HG02571 (cell line): ENCODE results near the gene SNAPC2.

Experiments used
- ATAC-seq: cut with Tn5 transposase; IDR thresholded peaks from one replicate; pipeline ENCODE4 v1.9.1; 2021; ENCODE audit warnings: mild to moderate bottlenecking, moderate library complexity; ENCODE audit not compliant: unreplicated experiment

Gene SNAPC2

DNA sequence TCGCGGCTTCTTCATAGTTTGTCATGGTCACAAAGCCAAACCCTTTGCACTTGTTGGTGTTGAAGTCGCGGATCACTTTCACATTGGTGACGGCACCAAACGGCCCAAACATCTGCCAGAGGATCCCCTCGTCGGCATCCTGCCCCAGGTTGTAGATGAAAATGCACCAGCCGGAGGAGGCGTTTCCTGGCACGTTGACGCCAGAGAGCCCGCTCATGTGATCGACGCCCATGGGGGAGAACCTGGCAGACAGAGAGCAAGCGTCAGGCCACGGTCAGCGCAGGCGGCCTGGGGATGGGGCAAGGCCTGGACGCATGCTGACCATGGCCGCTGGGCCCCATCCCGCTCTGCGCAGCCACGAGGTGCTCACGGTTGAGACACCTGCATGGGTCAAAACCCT lies 43.4 kb downstream of the SNAPC2 start:
- no peak for ATAC-seq

DNA sequence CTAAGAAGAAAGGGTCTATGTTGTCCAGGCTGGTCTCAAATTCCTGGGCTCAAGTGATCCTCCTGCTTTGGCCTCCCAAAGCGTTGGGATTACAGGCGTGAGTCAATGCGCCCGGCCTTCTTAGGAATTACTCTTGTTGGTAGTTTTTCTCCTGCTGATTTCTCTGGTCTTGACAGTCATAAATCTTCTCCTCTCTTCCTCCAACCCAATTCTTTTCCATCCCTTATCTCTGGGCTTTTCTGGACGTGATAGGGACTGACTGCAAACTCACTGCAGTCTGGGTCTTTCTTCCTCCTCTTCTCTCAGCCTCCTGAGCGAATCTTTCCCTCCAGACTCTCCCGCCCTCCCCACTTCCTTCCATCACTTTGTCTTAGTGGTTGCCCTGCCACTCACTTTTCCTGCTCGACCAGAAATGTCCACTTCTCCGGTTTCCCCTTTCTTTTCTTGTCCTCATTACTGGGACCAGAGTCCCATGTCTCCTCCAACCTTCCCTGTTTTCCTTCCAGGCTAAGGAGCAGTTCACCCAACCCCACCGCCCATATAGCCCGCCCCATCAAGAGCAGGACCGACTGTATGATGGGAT lies 45.2 kb downstream of the SNAPC2 start:
- no peak for ATAC-seq

DNA sequence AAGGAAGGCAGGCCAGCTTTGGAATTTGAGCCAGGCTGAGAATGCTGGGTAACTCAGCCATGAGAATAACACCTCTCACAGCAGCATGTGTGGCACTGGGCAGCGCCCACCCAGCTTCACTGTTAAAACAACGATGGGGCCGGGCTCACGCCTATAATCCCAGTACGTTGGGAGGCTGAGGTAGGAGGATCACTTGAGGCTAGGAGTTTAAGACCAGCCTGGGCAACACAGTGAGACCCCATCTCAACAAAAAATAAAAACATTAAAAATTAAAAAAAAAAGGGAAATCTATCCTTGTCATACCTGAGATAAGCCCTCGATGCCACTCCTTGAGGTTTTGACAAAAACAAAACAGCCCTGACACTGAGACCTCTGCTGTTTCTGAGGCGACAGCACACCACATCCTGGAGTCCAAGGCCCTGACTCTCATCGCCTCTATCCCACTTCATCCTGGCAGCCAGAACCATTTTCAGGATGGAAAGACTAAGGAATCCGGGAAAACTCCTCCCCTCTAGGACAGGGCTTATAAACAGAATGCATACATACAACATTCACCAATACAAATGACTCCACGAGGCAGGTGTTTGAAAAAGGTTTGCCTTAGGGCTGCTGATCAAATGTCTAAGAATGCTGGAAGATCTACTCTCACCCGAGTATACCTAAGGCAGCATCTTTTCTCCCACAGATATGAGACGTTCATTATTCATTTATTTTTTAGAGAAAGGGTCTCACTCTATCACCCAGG lies 46.0 kb downstream of the SNAPC2 start:
- no peak for ATAC-seq

DNA sequence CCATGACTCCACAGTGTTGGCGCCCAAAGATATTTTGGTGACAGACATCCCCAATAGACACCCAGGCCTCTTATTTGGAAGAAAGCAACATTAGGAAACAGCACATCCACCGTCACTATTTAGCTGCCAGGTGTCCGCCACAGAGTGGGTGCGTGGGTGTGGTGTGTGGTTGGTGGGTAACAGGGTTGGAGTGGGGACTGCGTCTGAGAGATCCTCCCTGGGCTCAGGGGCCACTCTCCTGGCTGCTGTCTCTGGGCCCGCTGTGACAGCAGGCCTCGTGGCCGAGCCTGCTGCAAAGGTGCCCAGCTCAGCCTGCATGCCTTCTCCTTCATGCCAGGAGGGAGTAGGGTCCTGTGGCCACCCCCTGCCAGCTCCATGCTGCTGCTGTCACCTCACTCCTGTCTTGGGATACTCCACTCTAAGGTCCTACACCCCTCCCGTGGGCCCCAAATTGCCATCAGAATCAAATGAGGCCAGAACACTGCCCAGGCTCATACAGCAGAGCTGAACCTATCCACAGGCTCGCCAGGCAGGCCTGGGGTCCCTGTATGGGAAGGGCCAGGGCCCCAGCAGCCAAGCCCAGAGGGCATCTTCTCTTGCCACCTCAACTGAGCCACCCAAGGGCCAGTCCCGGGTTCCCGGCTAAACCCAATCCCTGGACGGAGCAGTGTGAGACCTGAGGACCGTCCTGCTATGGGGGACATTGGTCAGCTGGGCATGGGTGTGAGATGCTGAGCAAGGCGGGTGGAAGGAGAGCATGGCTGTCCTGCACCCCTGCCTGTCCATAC lies 48.1 kb downstream of the SNAPC2 start:
- no peak for ATAC-seq

DNA sequence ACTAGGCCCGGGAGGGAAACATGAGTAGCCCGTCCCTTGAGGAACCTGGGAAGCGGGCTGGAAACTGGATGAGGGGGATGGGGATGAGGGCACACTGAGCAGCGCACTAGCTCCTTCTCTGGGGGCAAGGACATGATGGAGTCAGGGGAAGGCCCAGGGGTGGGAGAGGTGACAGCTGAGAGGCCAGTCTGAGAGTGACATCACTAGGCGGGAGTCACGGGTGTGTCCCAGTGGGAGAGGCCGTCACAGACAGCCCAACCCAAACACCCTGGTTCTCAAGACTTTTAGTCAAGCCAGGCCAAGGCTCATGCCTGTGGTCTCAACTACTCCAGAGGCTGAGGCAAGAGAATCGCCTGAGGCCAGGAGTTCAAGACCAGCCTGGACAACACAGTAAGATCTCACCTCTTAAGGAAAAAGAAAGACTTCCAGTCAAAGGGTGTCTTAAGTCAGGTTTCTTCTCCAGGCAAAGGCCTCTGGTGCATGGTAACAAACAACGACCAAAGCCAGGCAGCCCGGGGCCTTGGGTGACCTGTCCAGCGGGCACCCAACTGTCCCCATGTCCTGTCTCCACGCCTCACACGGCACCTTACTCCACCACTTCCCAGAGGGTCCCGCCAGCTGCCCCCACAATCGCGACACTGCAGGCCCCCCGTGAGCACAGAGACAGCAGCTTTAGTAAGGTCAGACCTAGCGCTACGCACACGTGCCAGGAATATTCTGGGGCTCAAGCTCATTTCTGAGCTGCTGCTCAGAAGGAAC lies 48.8 kb downstream of the SNAPC2 start:
- no peak for ATAC-seq

DNA sequence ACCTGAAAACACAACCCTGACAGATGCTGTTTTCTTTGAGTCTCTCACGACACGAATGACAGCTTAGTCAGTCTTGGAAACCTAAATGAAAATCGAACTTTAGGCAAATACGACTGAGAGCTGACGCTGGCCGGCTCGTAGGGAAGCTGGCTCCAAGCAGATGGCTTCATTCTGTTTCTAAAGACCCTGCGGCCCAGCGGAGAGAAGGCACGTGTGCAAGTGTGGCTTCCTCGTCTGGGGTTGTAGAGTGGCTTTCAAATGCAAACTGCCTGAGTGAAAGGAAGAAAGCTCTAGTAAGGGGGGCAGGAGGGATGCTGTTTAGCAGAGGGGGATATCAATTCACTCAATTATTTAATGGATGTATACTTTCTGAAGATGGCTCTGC lies 49.4 kb downstream of the SNAPC2 start:
- no peak for ATAC-seq

DNA sequence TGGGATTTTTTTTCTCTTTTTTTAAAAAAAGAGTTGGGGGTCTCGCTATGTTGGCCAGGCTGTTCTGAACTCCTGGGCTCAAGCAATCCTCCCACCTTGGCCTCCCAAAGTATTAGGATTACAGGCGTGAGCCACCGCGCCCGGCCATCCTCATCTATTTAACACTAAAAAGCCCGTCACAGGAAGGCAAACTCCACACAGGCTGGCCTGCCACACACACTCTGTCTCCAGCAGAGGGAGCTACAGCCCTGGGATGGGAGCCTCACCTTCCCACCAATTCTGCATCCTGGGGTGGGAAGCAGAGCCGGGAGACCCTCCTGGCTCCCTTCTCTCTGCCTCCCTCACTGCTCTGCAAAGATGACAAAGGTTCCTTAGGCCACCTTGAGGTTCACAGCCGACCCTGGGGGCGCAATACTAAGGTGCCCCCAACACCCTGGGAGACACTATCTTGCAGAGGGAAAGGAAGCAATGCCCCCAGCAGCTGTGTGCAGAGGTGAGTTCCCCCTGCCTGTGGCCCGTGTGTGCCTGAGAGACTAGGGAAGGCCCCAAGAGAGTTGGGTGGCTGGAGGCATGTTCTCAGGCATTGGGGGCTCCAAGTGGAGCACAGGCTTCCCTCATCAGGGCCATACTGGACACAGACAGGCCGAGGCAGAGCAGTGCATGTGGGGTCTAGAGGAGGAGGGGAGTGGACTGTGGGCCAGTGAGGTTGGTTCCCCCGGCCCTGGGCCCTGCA lies 50.7 kb downstream of the SNAPC2 start:
- no peak for ATAC-seq

DNA sequence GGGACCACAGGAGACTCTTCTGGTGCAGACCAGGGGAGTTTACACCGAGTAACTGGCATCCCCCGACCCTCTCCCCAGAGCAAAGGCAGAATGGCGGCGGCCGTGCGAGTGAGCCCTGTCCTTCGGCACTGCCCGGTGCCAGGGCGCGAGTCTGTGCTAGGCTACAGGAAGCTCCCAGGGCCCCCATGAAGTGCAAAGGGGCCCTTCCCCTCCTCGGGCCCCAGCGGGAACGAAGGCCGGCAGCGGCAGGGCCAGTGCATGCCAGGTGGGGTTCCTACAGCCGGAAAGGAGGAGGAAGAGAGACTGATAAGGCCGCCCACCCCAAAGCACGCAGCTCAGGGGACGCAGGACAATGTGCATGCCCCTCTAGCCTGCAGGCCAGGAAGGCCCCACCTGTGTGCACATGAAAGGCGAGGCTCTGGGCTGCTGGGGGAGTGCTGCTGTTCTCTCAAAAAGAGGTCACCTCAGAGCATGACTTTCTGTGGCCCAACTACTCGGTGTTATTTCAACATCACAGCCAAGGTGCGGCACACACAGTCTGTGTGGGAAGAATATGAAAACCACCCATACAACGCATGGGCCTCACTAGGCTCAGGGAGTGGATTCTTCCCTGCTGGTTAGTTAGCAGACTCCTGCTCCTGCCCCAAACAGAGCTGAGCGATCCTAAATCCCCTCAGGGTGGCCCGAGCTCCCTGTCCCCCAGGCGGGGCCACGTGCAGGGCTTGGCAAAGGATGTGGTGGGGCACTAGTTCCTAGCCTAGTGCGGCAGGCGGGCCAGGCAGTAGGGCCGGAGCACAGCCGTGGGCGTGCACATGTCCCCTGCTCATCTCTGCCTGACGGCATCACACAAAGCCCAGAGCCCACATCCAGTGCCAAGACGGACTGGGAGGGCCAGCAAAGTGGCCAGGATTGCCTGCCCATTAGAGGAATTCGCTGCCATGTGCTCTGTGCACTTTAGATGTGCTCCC lies 51.7 kb downstream of the SNAPC2 start:
- ATAC-seq = no peak
